H9 (cell line): ENCODE results near the gene PPP3CA. TPM values are rescaled to one million over a fixed set of nuclear protein-coding genes. Genes with fewer than 3 reads are reported as not detected.

Source experiments
- DNase-seq: peaks from one replicate; pipeline ENCODE4 v3.0.0-alpha.2; 2017
- H2AFZ ChIP-seq: one replicate; pipeline ENCODE4 v1.6.1; 2013; ENCODE audit warnings: mild to moderate bottlenecking, low read length, control low read depth, moderate library complexity
- H2AK5ac ChIP-seq: 2 replicates; pipeline ENCODE4 v1.6.1; 2013; ENCODE audit warnings: low read length, control low read depth, mixed read lengths; ENCODE audit not compliant: insufficient read length
- H2BK120ac ChIP-seq: one replicate; pipeline ENCODE4 v1.6.1; 2013; ENCODE audit warnings: low read depth, mild to moderate bottlenecking, low read length, control low read depth, inconsistent platforms; ENCODE audit not compliant: poor library complexity, severe bottlenecking
- H2BK12ac ChIP-seq: 2 replicates; pipeline ENCODE4 v1.6.1; 2013; ENCODE audit warnings: low read length, control low read depth, mixed read lengths, low read depth; ENCODE audit not compliant: insufficient read length
- H2BK15ac ChIP-seq: 2 replicates; pipeline ENCODE4 v1.6.1; 2013; ENCODE audit warnings: low read depth, low read length, control low read depth
- H2BK20ac ChIP-seq: one replicate; pipeline ENCODE4 v1.6.1; 2013; ENCODE audit warnings: low read depth, mild to moderate bottlenecking, low read length, control low read depth, inconsistent platforms; ENCODE audit not compliant: poor library complexity, severe bottlenecking
- H2BK5ac ChIP-seq: 2 replicates; pipeline ENCODE4 v1.6.1; 2013; ENCODE audit warnings: low read length, control low read depth, mixed read lengths; ENCODE audit not compliant: insufficient read length
- H3K14ac ChIP-seq: 2 replicates; pipeline ENCODE4 v1.6.1; 2013; ENCODE audit warnings: low read length, control low read depth; ENCODE audit not compliant: insufficient read depth
- H3K18ac ChIP-seq: 2 replicates; pipeline ENCODE4 v1.6.1; 2013; ENCODE audit warnings: low read depth, mild to moderate bottlenecking, mixed read lengths, low read length, control low read depth; ENCODE audit not compliant: insufficient read length
- H3K23ac ChIP-seq: 2 replicates; pipeline ENCODE4 v1.6.1; 2013; ENCODE audit warnings: low read length, control low read depth, mixed read lengths, low read depth; ENCODE audit not compliant: insufficient read length
- H3K23me2 ChIP-seq: 2 replicates; pipeline ENCODE4 v1.6.1; 2013; ENCODE audit warnings: low read depth, mild to moderate bottlenecking, mixed read lengths, low read length, control low read depth; ENCODE audit not compliant: insufficient read length, poor library complexity, severe bottlenecking
- H3K27ac ChIP-seq: 2 replicates; pipeline ENCODE4 v1.5.1; 2013; ENCODE audit warnings: low read length, control low read depth, mixed read lengths, low read depth; ENCODE audit not compliant: insufficient read length
- H3K27me3 ChIP-seq: 2 replicates; pipeline ENCODE4 v1.6.1; 2013; ENCODE audit warnings: low read length, control low read depth, inconsistent platforms; ENCODE audit not compliant: insufficient read depth
- H3K4ac ChIP-seq: 2 replicates; pipeline ENCODE4 v1.6.1; 2013; ENCODE audit warnings: low read depth, mild to moderate bottlenecking, control low read depth, inconsistent platforms, low read length, moderate library complexity
- H3K4me1 ChIP-seq: 2 replicates; pipeline ENCODE4 v1.6.1; 2013; ENCODE audit warnings: low read length, control low read depth, inconsistent platforms; ENCODE audit not compliant: insufficient read depth
- H3K4me2 ChIP-seq: 2 replicates; pipeline ENCODE4 v1.6.1; 2013; ENCODE audit warnings: low read length, control low read depth, mixed read lengths; ENCODE audit not compliant: insufficient read length, insufficient read depth
- H3K56ac ChIP-seq: 2 replicates; pipeline ENCODE4 v1.6.1; 2013; ENCODE audit warnings: low read depth, mild to moderate bottlenecking, mixed read lengths, low read length, control low read depth; ENCODE audit not compliant: insufficient read length
- H3K79me1 ChIP-seq: 2 replicates; pipeline ENCODE4 v1.6.1; 2013; ENCODE audit warnings: low read depth, mild to moderate bottlenecking, moderate library complexity, low read length, control low read depth, inconsistent platforms; ENCODE audit not compliant: insufficient read depth, poor library complexity, severe bottlenecking
- H3K79me2 ChIP-seq: 2 replicates; pipeline ENCODE4 v1.6.1; 2013; ENCODE audit warnings: low read length, control low read depth, inconsistent platforms; ENCODE audit not compliant: insufficient read depth
- H3K9ac ChIP-seq: 2 replicates; pipeline ENCODE4 v1.6.1; 2013; ENCODE audit warnings: low read length, control low read depth, mixed read lengths; ENCODE audit not compliant: insufficient read length; ENCODE audit errors: extremely low read depth
- H3K9me3 ChIP-seq: one replicate; pipeline ENCODE4 v1.6.1; 2013; ENCODE audit warnings: low read depth, low read length, inconsistent platforms; ENCODE audit not compliant: control insufficient read depth
- H3T11ph ChIP-seq: one replicate; pipeline ENCODE4 v1.6.1; 2013; ENCODE audit warnings: mild to moderate bottlenecking, low read length, control low read depth, inconsistent platforms
- H4K20me1 ChIP-seq: one replicate; pipeline ENCODE4 v1.6.1; 2013; ENCODE audit not compliant: control insufficient read depth, insufficient read length, insufficient read depth
- H4K5ac ChIP-seq: 2 replicates; pipeline ENCODE4 v1.6.1; 2013; ENCODE audit warnings: low read depth, mild to moderate bottlenecking, mixed read lengths, low read length, control low read depth; ENCODE audit not compliant: insufficient read length
- H4K8ac ChIP-seq: replicated peaks from 2 replicates; pipeline ENCODE4 v1.6.1; 2013; ENCODE audit warnings: low read length, control low read depth, mixed read lengths, low read depth; ENCODE audit not compliant: insufficient read length
- H4K91ac ChIP-seq: 2 replicates; pipeline ENCODE4 v1.6.1; 2013; ENCODE audit warnings: low read depth, mild to moderate bottlenecking, moderate library complexity, mixed read lengths, low read length, control low read depth; ENCODE audit not compliant: insufficient read length
- H3K27ac Mint-ChIP-seq, 3 experiments: 2 replicates in 2 of 3; 3 replicates in 1 of 3; pipeline ENCODE4 v1.8.0; 2020 to 2021; ENCODE audit warnings: mixed read lengths in 3 of 3, mild to moderate bottlenecking in 1 of 3, moderate library complexity in 1 of 3
- H3K27me3 Mint-ChIP-seq: 2 replicates; pipeline ENCODE4 v1.8.0; 2021; ENCODE audit warnings: low read depth, mild to moderate bottlenecking, moderate library complexity, mixed read lengths
- H3K36me3 Mint-ChIP-seq, 3 experiments: 2 replicates in 2 of 3; 3 replicates in 1 of 3; pipeline ENCODE4 v1.8.0; 2020 to 2021; ENCODE audit warnings: low read depth in 3 of 3, mixed read lengths in 3 of 3; ENCODE audit not compliant: insufficient read depth in 1 of 3
- H3K4me1 Mint-ChIP-seq, 2 experiments: 2 replicates each; pipeline ENCODE4 v1.8.0; 2020; ENCODE audit warnings: mixed read lengths in 2 of 2
- H3K4me3 Mint-ChIP-seq, 2 experiments: 2 replicates in 1 of 2; 3 replicates in 1 of 2; pipeline ENCODE4 v1.8.0; 2020 to 2021; ENCODE audit warnings: mild to moderate bottlenecking in 2 of 2, mixed read lengths in 2 of 2, moderate library complexity in 1 of 2
- H3K9me3 Mint-ChIP-seq, 2 experiments: 2 replicates in 1 of 2; 3 replicates in 1 of 2; pipeline ENCODE4 v1.8.0; 2020; ENCODE audit warnings: mild to moderate bottlenecking in 2 of 2, mixed read lengths in 2 of 2, moderate library complexity in 1 of 2
- CTCF ChIP-seq: fragments of 200-600 bp; sonication (generic); conservative IDR thresholded peaks from 3 replicates; pipeline ENCODE4 v1.8.0; 2021; ENCODE audit warnings: antibody characterized with exemption, mild to moderate bottlenecking
- WGBS: extraction: QIAGEN DNeasy Blood & Tissue Kit; methylation state at CpG from one replicate; pipeline ENCODE4 v1.1.7; 2013; ENCODE audit warnings: missing lambda C conversion rate, low lambda C conversion rate, mixed read lengths; ENCODE audit not compliant: insufficient read length; ENCODE audit errors: extremely low coverage; 5-methylcytosine and 5-hydroxymethylcytosine counted together
- total RNA-seq: library from RNA; stranded (reverse); gene quantifications from 2 replicates; pipeline ENCODE4 v1.2.1, GENCODE V29; 2021

PPP3CA gene
- total RNA-seq, 1 experiment from 2014 or later = 16.8 TPM

GRCh38 chr4:101205916-101206315 lies 141.4 kb downstream of the PPP3CA start:
- no peaks in the 10 kb centered on the region for H3K79me1 ChIP-seq
- H3K18ac ChIP-seq = no peak overlapping the region
- H2BK12ac ChIP-seq = no peak overlapping the region
- peaks cover 2% of the 10 kb centered on the region; the same call in 1 of the 2 replicates for H3K79me2 ChIP-seq
- H3K23ac ChIP-seq = no peak overlapping the region
- no peak overlapping the region for H3K4me2 ChIP-seq
- no peak overlapping the region for H4K8ac ChIP-seq
- WGBS = no CpG with 5 or more reads among the region's 3 CpGs
- H2AFZ ChIP-seq = no peak overlapping the region
- H2BK20ac ChIP-seq = no peak overlapping the region
- peaks cover 19 to 24% of the 10 kb centered on the region in 2 experiments for H3K4me1 Mint-ChIP-seq
- no peak overlapping the region for H3K14ac ChIP-seq
- no peak overlapping the region for H3K56ac ChIP-seq
- no peak overlapping the region for H4K91ac ChIP-seq
- H2BK5ac ChIP-seq = no peak overlapping the region
- H3K27ac Mint-ChIP-seq = peak overlapping the region in 2 of 3 experiments; percentile 55 to 60; a peak in 2 of 7 replicates
- H3K36me3 Mint-ChIP-seq = no peaks in the 10 kb centered on the region; a peak in 1 of 7 replicates
- H3K4me1 ChIP-seq = no peaks in the 10 kb centered on the region
- H3T11ph ChIP-seq = no peak overlapping the region
- H3K27ac ChIP-seq = no peak overlapping the region
- H2BK120ac ChIP-seq = no peak overlapping the region
- no peaks in the 10 kb centered on the region for H3K9me3 ChIP-seq
- H3K27me3 ChIP-seq = no peaks in the 10 kb centered on the region
- no peak overlapping the region for H3K4me3 Mint-ChIP-seq
- H3K27me3 Mint-ChIP-seq = no peaks in the 10 kb centered on the region
- H2AK5ac ChIP-seq = no peak overlapping the region
- no peak overlapping the region for H2BK15ac ChIP-seq
- no peaks in the 10 kb centered on the region for H3K23me2 ChIP-seq
- DNase-seq = no peak
- no peak for TF ChIP-seq CTCF
- no peak overlapping the region for H3K4ac ChIP-seq
- no peaks in the 10 kb centered on the region for H4K20me1 ChIP-seq
- no peak overlapping the region for H3K9ac ChIP-seq
- no peaks in the 10 kb centered on the region for H3K9me3 Mint-ChIP-seq
- H4K5ac ChIP-seq = no peak overlapping the region
